Astrocyte of the cerebellum (primary cell): Measurements from ENCODE around the gene PARP8.
A peak's percentile ranks its signal among the peaks of the same experiment; 100 is the strongest.
"Not testable (repeated sequence)": the region's sequence is repeated elsewhere in the genome, so short reads cannot be mapped to it uniquely, and the experiment has no call there.

Experiments
- DNase-seq: peaks from one replicate; pipeline ENCODE4 v3.0.0-alpha.2; 2011; ENCODE audit warnings: low read depth
- H3K4me3 ChIP-seq: 2 replicates; pipeline ENCODE4 v1.5.1; 2011; ENCODE audit warnings: mild to moderate bottlenecking, low read depth, low read length, moderate library complexity
- in situ Hi-C: cut with HindIII; loops from 2 replicates; pipeline ENCODE4 v1.10.0; 2017; ENCODE audit warnings: low sequenced_read_pairs
- TF ChIP-seq, protein P1 (sequence below): IDR thresholded peaks from 2 replicates; pipeline ENCODE4 v1.5.1; 2012; ENCODE audit warnings: low read length, low read depth, moderate library complexity, mild to moderate bottlenecking; ENCODE audit errors: missing control alignments

Gene PARP8, protein sequence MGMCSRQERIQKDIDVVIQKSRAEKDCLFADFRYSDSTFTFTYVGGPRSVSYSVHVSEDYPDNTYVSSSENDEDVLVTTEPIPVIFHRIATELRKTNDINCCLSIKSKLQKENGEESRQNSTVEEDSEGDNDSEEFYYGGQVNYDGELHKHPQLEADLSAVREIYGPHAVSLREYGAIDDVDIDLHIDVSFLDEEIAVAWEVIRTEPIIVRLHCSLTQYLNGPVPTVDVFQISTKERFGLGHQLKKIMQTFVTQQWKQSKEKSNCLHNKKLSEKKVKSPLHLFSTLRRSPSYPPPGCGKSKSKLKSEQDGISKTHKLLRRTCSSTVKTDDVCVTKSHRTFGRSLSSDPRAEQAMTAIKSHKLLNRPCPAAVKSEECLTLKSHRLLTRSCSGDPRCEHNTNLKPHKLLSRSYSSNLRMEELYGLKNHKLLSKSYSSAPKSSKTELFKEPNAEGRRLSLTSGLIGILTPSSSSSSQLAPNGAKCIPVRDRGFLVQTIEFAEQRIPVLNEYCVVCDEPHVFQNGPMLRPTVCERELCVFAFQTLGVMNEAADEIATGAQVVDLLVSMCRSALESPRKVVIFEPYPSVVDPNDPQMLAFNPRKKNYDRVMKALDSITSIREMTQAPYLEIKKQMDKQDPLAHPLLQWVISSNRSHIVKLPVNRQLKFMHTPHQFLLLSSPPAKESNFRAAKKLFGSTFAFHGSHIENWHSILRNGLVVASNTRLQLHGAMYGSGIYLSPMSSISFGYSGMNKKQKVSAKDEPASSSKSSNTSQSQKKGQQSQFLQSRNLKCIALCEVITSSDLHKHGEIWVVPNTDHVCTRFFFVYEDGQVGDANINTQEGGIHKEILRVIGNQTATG

DNA sequence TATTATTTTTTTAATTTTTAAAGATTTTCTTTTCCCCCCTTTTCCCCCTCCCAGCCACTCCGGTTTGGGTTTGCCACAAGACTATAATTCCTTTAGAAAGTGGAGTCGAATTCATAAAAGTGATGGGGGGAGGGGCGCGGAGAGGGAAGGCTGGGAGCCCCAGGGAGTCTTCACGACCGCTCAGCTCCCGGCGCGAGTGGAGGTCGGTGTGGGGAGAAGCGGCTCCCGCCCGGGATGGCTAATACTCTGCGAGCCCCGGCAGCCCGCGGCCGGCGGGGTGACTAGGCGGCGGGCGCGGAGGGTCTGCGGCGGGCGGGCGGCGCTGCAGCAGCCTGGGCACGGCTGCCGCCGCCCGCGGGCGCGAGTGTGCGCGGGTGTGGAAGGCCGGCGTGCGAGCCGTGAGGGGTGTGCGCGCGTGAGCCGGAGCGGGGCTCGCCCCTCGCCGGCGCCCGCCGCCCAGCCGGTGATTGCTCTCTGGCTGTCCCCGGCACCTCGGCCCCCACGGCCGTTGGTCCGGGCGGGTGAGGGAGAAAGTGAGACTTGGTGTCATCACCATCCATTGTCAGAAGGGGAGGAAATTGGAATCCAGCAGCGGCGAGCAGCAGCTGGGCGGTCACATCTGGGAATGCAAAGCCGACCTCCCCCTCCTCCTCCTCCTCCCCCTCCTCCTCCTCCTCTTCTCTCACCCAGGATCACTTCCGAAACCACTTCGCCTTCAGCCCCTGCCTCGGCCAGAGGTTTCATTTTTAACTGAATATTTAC is at the start of gene PARP8:
Gene PARP8, plus strand, starts transcription at position 377 of the 762 bp plus-strand sequence. CDS start 459 bp downstream, outside the sequence.
- no peak for DNase-seq
- TF ChIP-seq, protein P1, sequence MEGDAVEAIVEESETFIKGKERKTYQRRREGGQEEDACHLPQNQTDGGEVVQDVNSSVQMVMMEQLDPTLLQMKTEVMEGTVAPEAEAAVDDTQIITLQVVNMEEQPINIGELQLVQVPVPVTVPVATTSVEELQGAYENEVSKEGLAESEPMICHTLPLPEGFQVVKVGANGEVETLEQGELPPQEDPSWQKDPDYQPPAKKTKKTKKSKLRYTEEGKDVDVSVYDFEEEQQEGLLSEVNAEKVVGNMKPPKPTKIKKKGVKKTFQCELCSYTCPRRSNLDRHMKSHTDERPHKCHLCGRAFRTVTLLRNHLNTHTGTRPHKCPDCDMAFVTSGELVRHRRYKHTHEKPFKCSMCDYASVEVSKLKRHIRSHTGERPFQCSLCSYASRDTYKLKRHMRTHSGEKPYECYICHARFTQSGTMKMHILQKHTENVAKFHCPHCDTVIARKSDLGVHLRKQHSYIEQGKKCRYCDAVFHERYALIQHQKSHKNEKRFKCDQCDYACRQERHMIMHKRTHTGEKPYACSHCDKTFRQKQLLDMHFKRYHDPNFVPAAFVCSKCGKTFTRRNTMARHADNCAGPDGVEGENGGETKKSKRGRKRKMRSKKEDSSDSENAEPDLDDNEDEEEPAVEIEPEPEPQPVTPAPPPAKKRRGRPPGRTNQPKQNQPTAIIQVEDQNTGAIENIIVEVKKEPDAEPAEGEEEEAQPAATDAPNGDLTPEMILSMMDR: no peak
- in situ Hi-C loops: no loop called here
- peak within 1 kb of the TSS; percentile 84 for H3K4me3 ChIP-seq

DNA sequence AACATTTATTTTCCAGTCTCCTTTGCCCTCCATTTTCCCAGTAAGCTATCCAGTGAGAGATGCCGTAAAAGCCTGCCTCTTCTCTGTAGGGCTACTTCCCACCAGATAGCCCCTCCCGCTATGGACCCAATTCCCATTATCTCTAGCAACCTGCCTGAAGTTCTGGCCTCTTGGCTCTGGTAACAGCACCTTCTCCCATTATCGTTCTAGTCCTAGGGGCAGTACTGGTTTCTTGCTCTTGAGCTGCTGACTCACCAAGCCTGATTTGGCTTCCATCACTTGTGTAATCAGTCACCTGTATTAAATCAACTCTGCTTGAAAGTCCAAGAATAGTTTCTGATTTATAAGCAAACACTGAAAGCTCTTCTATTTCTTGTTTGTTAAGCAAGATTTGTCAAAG is 42.8 kb upstream of the PARP8 start:
- no peak overlapping the region for H3K4me3 ChIP-seq
- TF ChIP-seq, protein P1: no peak
- in situ Hi-C loops: no loop called here
- no peak for DNase-seq

DNA sequence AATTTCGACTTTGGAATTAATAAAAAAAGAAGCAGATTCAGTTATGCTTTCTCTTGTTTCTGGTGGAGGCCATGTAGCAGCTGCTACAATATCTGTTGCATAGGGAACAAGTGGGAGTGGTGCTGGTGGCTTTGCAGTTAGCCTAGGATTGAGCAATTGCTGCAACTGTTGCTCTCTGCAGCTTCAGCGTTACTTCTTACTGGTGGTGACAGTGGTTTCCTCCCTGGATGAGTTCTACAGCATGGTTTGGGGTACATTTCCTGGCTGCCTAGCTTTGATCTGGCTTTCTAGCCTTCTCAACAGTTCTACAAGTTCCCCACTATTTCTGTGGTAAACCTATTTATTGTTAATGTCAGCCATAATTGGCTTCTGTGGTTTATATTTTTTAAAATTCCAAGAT is 31.6 kb upstream of the PARP8 start:
- H3K4me3 ChIP-seq, in situ Hi-C loops, DNase-seq: not testable (repeated sequence)

DNA sequence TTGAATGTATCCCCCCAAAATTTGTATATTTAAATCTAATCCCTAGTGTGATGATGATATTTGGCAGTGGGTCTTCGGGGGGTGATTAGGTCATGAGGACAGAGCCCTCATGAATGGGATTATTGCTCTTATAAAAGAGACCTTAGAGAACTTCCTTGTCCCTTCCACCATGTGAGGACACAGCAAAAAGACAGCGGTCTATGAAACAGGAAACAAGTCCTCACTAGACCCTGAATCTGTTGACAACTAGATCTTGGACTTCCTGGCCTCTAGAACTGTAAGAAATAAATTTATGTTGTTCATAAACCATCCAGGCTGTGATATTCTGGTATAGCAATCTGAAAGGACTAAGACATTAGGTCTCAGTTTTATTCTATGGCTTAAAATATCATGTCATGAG is 28.9 kb upstream of the PARP8 start:
- DNase-seq, in situ Hi-C loops, H3K4me3 ChIP-seq: not testable (repeated sequence)

DNA sequence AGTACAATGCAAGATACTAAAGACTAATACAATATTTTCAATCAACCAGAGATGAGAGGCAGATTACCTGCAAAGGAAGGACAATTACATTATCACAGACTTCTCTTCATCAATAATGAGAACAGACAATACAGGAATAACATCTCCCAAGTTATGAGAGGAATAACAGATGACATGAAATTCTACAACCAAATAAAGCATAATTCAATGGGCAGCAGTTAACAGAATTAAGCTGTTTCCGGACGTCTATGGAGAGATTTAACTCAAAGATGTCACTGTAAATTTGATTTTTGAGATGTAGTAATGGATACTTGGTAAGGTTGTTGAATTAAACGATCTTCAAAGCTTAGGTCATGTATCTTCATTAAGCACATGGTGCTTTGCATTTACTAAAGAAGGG is 19.8 kb upstream of the PARP8 start:
- in situ Hi-C loops: no loop called here
- no peak overlapping the region for H3K4me3 ChIP-seq
- no peak for DNase-seq
- TF ChIP-seq, protein P1: no peak

DNA sequence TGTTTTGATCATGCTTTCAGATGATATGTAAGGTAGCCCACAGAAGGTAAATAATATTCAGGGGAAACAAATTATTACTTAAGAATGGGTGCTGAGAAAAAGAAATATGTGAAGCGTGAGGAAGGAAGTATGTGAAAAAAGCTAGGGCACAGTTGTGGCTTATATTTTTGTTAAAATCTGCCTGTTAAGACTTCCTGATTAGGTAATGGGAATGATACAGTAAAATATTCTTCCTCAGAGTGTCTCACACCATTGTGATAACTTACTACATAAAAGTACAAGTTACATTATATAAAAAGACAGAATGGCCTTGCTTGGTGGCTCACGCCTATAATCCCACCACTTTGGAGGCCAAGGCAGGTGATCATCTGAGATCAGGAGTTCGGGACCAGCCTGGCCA is 18.7 kb upstream of the PARP8 start:
- in situ Hi-C loops: no loop called here
- TF ChIP-seq, protein P1: no peak
- no peak overlapping the region for H3K4me3 ChIP-seq
- no peak for DNase-seq

DNA sequence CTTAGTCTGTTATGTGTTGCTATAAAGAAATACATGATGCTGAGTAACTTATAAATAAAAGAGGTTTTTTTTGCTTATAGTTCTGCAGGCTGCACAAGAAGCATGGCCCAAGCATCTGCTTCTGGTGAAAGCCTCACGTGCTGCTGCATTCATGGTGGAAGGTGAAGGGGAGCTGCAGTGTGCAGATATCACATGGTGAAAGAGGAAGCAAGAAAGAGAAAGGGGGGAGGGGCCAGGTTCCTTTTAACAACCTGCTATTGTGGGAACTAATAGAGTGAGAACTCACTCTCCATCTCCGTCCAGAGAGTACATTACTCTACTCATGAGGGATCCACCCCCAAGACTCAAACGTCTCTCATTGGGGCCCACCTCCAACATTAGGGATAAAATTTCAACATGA is 12.5 kb upstream of the PARP8 start:
- DNase-seq: no peak
- TF ChIP-seq, protein P1: no peak
- H3K4me3 ChIP-seq: no peak overlapping the region
- in situ Hi-C loops: no loop called here
